Smooth muscle cell (in vitro differentiated cells): ENCODE results near the gene NQO2. TPM values are rescaled to one million over a fixed set of nuclear protein-coding genes. Genes with fewer than 3 reads are reported as not detected.

Source experiments
- DNase-seq: peaks from one replicate; lab custom pipeline; 2025; ENCODE audit not compliant: unreplicated experiment; lab: John Stamatoyannopoulos, UW
- H2AFZ ChIP-seq: fragments of 200-600 bp; sonication (generic); 2 replicates; pipeline ENCODE4 v1.6.0; 2016; ENCODE audit warnings: antibody characterized with exemption, low read depth, mild to moderate bottlenecking
- H3F3A ChIP-seq: fragments of 200-600 bp; sonication (generic); 2 replicates; pipeline ENCODE4 v1.6.0; 2017; ENCODE audit warnings: antibody characterized with exemption, low read depth
- H3K27ac ChIP-seq: fragments of 200-600 bp; sonication (generic); 2 replicates; pipeline ENCODE4 v1.5.1; 2016; ENCODE audit warnings: low read depth, mild to moderate bottlenecking
- H3K27me3 ChIP-seq: fragments of 200-600 bp; sonication (generic); 2 replicates; pipeline ENCODE4 v1.6.1; 2016; ENCODE audit warnings: low read depth, mild to moderate bottlenecking
- H3K36me3 ChIP-seq: fragments of 200-600 bp; sonication (generic); 2 replicates; pipeline ENCODE4 v1.5.1; 2016; ENCODE audit warnings: low read depth
- H3K4me1 ChIP-seq: fragments of 200-600 bp; sonication (generic); 2 replicates; pipeline ENCODE4 v1.5.1; 2016; ENCODE audit warnings: low read depth
- H3K4me2 ChIP-seq: fragments of 200-600 bp; sonication (generic); 2 replicates; pipeline ENCODE4 v1.6.0; 2016; ENCODE audit warnings: mild to moderate bottlenecking
- H3K4me3 ChIP-seq: fragments of 200-600 bp; sonication (generic); 2 replicates; pipeline ENCODE4 v1.5.1; 2016; ENCODE audit warnings: mild to moderate bottlenecking
- H3K79me2 ChIP-seq: fragments of 200-600 bp; sonication (generic); 2 replicates; pipeline ENCODE4 v1.6.0; 2016; ENCODE audit warnings: low read depth, mild to moderate bottlenecking
- H3K9ac ChIP-seq: fragments of 200-600 bp; sonication (generic); 2 replicates; pipeline ENCODE4 v1.6.0; 2016; ENCODE audit warnings: low read depth
- H3K9me3 ChIP-seq: fragments of 200-600 bp; sonication (generic); replicated peaks from 2 replicates; pipeline ENCODE4 v1.5.1; 2016; ENCODE audit warnings: low read depth
- H4K20me1 ChIP-seq: fragments of 200-600 bp; sonication (generic); 2 replicates; pipeline ENCODE4 v1.6.0; 2016; ENCODE audit warnings: low read depth
- WGBS: methylation state at CpG from one replicate; pipeline ENCODE4 v1.1.7; 2016; ENCODE audit warnings: low lambda C conversion rate; 5-methylcytosine and 5-hydroxymethylcytosine counted together
- polyA plus RNA-seq: library from polyadenylated mRNA; unstranded; fragments of >200 nt; fragmentation: Nextera tagmentation; extraction: Ambion mirVana; gene quantifications from 2 replicates; pipeline ENCODE4 v1.2.1, GENCODE V29; 2016
- total RNA-seq: library from RNA; depleted of rRNA; stranded (reverse); fragments of >200 nt; gene quantifications from 2 replicates; pipeline ENCODE4 v1.2.3, GENCODE V29; 2014
- TF ChIP-seq, protein P1 (sequence below): fragments of 200-600 bp; sonication (generic); IDR thresholded peaks from 2 replicates; pipeline ENCODE4 v1.5.1; 2017; ENCODE audit warnings: borderline replicate concordance, mild to moderate bottlenecking, antibody characterized with exemption; ENCODE audit not compliant: insufficient read depth, poor library complexity, severe bottlenecking

Gene NQO2
- 12.9 and 16.4 TPM in 2 replicates for total RNA-seq
- 33.6 and 49.0 TPM in 2 replicates for polyA plus RNA-seq

DNA sequence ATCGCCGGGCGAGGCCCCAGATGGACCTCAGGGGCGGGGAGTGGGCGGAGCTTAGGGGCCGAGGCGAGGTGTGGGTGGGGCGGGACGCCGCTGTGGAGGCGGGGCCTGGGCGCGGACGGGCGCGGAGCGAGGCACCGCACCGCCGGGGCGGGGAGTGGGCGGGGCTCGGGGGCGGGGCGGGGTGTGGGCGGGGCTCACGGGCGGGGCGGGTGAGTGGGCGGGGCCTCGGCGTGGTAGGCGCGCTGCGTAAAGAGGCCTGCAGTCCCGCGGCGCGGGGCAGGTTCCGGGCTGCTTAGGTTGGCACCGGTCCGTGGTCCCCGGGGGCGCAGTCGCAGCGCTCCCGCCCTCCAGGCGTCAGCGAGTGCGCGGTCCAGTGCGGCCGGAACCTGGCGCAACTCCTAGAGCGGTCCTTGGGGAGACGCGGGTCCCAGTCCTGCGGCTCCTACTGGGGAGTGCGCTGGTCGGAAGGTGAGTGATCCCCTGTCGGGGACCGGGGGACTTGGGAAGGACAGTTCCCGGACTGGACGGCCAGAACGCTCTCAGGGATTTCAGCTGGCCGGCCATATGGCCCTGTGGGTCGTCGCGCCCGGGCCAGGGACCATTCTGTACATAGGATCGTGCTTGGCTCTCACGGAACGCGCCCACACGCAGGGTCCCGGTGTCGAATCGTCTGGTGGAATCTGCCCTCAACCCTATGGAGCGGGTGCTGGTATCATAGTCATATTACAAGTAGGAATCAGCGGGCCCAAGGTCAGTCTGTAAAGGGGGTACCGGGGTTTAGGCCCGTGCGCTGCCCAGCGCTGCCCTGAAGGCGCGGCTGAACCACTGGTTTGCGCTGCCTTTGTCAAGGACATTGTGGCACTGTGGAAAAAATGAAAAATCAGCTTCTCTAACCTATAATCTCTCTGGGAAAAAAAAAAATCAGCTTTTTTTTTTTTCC is at the start of gene NQO2:
TSS of gene NQO2 (plus strand) at position 277 of the 940 bp plus-strand sequence. CDS start 6,659 bp downstream, outside the sequence.
- peak; percentile 90 for DNase-seq
- peaks cover 6% of the 10 kb centered on the region for H3K4me1 ChIP-seq
- H3K4me2 ChIP-seq = peak within 1 kb of the TSS; percentile 92
- no peaks in the 10 kb centered on the region for H3K36me3 ChIP-seq
- H3K27me3 ChIP-seq = no peaks in the 10 kb centered on the region
- H3K79me2 ChIP-seq = no peaks in the 10 kb centered on the region
- 3% methylated on average over 50 of the region's 87 CpGs for WGBS
- H3K9me3 ChIP-seq = no peaks in the 10 kb centered on the region
- no peaks in the 10 kb centered on the region for H4K20me1 ChIP-seq
- peak within 1 kb of the TSS; percentile 85 for H3K9ac ChIP-seq
- H3F3A ChIP-seq = peaks cover 4% of the 10 kb centered on the region
- peak within 1 kb of the TSS; percentile 69 for H3K27ac ChIP-seq
- peak within 1 kb of the TSS; percentile 99 for H2AFZ ChIP-seq
- H3K4me3 ChIP-seq = peak within 1 kb of the TSS; percentile 90
- TF ChIP-seq, protein P1, sequence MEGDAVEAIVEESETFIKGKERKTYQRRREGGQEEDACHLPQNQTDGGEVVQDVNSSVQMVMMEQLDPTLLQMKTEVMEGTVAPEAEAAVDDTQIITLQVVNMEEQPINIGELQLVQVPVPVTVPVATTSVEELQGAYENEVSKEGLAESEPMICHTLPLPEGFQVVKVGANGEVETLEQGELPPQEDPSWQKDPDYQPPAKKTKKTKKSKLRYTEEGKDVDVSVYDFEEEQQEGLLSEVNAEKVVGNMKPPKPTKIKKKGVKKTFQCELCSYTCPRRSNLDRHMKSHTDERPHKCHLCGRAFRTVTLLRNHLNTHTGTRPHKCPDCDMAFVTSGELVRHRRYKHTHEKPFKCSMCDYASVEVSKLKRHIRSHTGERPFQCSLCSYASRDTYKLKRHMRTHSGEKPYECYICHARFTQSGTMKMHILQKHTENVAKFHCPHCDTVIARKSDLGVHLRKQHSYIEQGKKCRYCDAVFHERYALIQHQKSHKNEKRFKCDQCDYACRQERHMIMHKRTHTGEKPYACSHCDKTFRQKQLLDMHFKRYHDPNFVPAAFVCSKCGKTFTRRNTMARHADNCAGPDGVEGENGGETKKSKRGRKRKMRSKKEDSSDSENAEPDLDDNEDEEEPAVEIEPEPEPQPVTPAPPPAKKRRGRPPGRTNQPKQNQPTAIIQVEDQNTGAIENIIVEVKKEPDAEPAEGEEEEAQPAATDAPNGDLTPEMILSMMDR = no peak

GRCh38 chr6:2950713-2951112 is 49.0 kb upstream of the NQO2 start:
- H3K4me1 ChIP-seq = no peaks in the 10 kb centered on the region
- H3K27ac ChIP-seq = no peak overlapping the region
- DNase-seq = no peak
- no peaks in the 10 kb centered on the region for H3K9me3 ChIP-seq
- no peak overlapping the region for H2AFZ ChIP-seq
- no peak overlapping the region for H3K9ac ChIP-seq
- 92% methylated on average over 12 of the region's 12 CpGs for WGBS
- H4K20me1 ChIP-seq = no peaks in the 10 kb centered on the region
- H3K79me2 ChIP-seq = no peaks in the 10 kb centered on the region
- H3K4me3 ChIP-seq = no peak overlapping the region
- H3K27me3 ChIP-seq = no peaks in the 10 kb centered on the region
- no peak overlapping the region for H3K4me2 ChIP-seq
- peaks cover 4% of the 10 kb centered on the region for H3F3A ChIP-seq
- TF ChIP-seq, protein P1 = no peak
- H3K36me3 ChIP-seq = peaks cover 4% of the 10 kb centered on the region

DNA sequence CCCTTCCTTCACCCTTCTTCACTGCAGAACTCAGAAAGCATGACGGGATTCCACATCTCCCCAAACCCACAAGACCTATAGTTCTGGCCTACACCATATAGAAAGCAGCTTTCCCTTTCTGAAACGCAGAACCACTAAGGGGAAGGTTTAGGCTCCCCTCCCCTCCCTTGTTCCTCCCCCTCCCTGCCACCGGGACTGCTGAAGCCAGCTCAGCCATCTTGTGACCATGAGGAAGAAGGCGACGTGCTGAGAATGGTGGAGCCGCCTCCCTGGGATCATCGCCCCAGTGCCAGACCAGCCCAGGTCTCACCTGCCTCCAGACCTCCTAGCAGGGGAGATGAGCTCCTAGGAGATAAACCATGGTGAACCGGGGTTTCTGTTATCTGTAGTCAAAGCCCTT is 48.0 kb upstream of the NQO2 start:
- H3K36me3 ChIP-seq = peaks cover 4% of the 10 kb centered on the region
- H3K4me1 ChIP-seq = no peaks in the 10 kb centered on the region
- H3F3A ChIP-seq = peaks cover 4% of the 10 kb centered on the region
- no peak overlapping the region for H3K9ac ChIP-seq
- H4K20me1 ChIP-seq = no peaks in the 10 kb centered on the region
- no peaks in the 10 kb centered on the region for H3K79me2 ChIP-seq
- no peak overlapping the region for H3K4me3 ChIP-seq
- H3K27ac ChIP-seq = no peak overlapping the region
- H3K27me3 ChIP-seq = no peaks in the 10 kb centered on the region
- no peak overlapping the region for H3K4me2 ChIP-seq
- TF ChIP-seq, protein P1 = no peak
- DNase-seq = no peak
- no peaks in the 10 kb centered on the region for H3K9me3 ChIP-seq
- no peak overlapping the region for H2AFZ ChIP-seq
- 93% methylated on average over 7 of the region's 8 CpGs for WGBS
